ENCODE measurements around the gene HEPHL1. TPM values are rescaled to one million over a fixed set of nuclear protein-coding genes. Genes with fewer than 3 reads are reported as not detected.
"Not testable (repeated sequence)": the region's sequence is repeated elsewhere in the genome, so short reads cannot be mapped to it uniquely, and the experiment has no call there.

Gene HEPHL1
- 1.3 and 4.3 TPM in 2 replicates for total RNA-seq

GRCh38 chr11:94020777-94021481 is at the start of gene HEPHL1:
TSS of gene HEPHL1 (plus strand) at chr11:94021354. CDS start at chr11:94021369, 15 bp downstream.
- TF ChIP-seq CTCF (IDR thresholded peaks at IDR 0.05; ENCODE audit: insufficient read depth, low read depth, low read length) = no peak
- DNase-seq (ENCODE audit: low read depth) = peak; percentile 87
- no peak within 1 kb of the TSS for H3K4me3 ChIP-seq (ENCODE audit: low read depth, low read length)

GRCh38 chr11:93972790-93973189 is 48.4 kb upstream of the HEPHL1 start:
- no peak overlapping the region for H3K4me3 ChIP-seq (ENCODE audit: low read depth, low read length)
- TF ChIP-seq CTCF (IDR thresholded peaks at IDR 0.05; ENCODE audit: insufficient read depth, low read depth, low read length) = no peak
- no peak for DNase-seq (ENCODE audit: low read depth)

- H3K4me3 ChIP-seq (ENCODE audit: low read depth, low read length); DNase-seq (ENCODE audit: low read depth): not testable (repeated sequence)
Observed at GRCh38 chr11:93973322-93974051, 47.7 kb upstream of the HEPHL1 start.

GRCh38 chr11:93974759-93975158 is 46.4 kb upstream of the HEPHL1 start:
- no peak for DNase-seq (ENCODE audit: low read depth)
- TF ChIP-seq CTCF (IDR thresholded peaks at IDR 0.05; ENCODE audit: insufficient read depth, low read depth, low read length) = no peak

GRCh38 chr11:93976577-93977254 is 44.4 kb upstream of the HEPHL1 start:
- DNase-seq (ENCODE audit: low read depth) = not testable (repeated sequence)

More at GRCh38 chr11:93974759-93975158, 46.4 kb upstream of the HEPHL1 start:
- H3K4me3 ChIP-seq (ENCODE audit: low read depth, low read length) = no peak overlapping the region

GRCh38 chr11:93983542-93984195 is 37.5 kb upstream of the HEPHL1 start:
- TF ChIP-seq CTCF (IDR thresholded peaks at IDR 0.05; ENCODE audit: insufficient read depth, low read depth, low read length) = no peak
- no peak for DNase-seq (ENCODE audit: low read depth)
- no peak overlapping the region for H3K4me3 ChIP-seq (ENCODE audit: low read depth, low read length)

More at GRCh38 chr11:93976577-93977254, 44.4 kb upstream of the HEPHL1 start:
- not testable (repeated sequence) for H3K4me3 ChIP-seq (ENCODE audit: low read depth, low read length)

- DNase-seq (ENCODE audit: low read depth) = peak; percentile 6
- no peak for TF ChIP-seq CTCF (IDR thresholded peaks at IDR 0.05; ENCODE audit: insufficient read depth, low read depth, low read length)
- H3K4me3 ChIP-seq (ENCODE audit: low read depth, low read length) = no peak overlapping the region
Observed at GRCh38 chr11:93984196-93984567, 37.0 kb upstream of the HEPHL1 start.
